ENCODE results near the gene TAF4.
A peak's percentile ranks its signal among the peaks of the same experiment; 100 is the strongest.
"Not testable (repeated sequence)": the region's sequence is repeated elsewhere in the genome, so short reads cannot be mapped to it uniquely, and the experiment has no call there.

Gene TAF4

GRCh38 chr20:62056975-62057374 lies 8.7 kb downstream of the TAF4 start:
- peak; percentile 51 for DNase-seq

- no peak for DNase-seq
Measured at GRCh38 chr20:62056377-62056776, 9.3 kb downstream of the TAF4 start.

GRCh38 chr20:62055862-62056115 lies 9.9 kb downstream of the TAF4 start:
- DNase-seq: not testable (repeated sequence)

GRCh38 chr20:62055106-62055861 lies 10.4 kb downstream of the TAF4 start:
- DNase-seq: no peak

GRCh38 chr20:62054451-62054953 lies 11.2 kb downstream of the TAF4 start:
- no peak for DNase-seq

GRCh38 chr20:62053465-62054196 lies 12.1 kb downstream of the TAF4 start:
- DNase-seq: no peak

GRCh38 chr20:62052842-62053464 lies 12.7 kb downstream of the TAF4 start:
- no peak for DNase-seq

GRCh38 chr20:62052336-62052841 lies 13.3 kb downstream of the TAF4 start:
- no peak for DNase-seq

- no peak for DNase-seq
Measured at GRCh38 chr20:62051546-62052255, 14.0 kb downstream of the TAF4 start.

GRCh38 chr20:62051144-62051543 lies 14.5 kb downstream of the TAF4 start:
- no peak for DNase-seq

- no peak for DNase-seq
Measured at GRCh38 chr20:62050166-62051120, 15.2 kb downstream of the TAF4 start.

- DNase-seq: no peak
Measured at GRCh38 chr20:62049342-62050165, 16.1 kb downstream of the TAF4 start.

- no peak for DNase-seq
Measured at GRCh38 chr20:62048821-62049291, 16.8 kb downstream of the TAF4 start.

- DNase-seq: no peak
Measured at GRCh38 chr20:62048346-62048761, 17.3 kb downstream of the TAF4 start.

- DNase-seq: no peak
Measured at GRCh38 chr20:62047666-62048345, 17.9 kb downstream of the TAF4 start.

- DNase-seq: no peak
Measured at GRCh38 chr20:62046431-62046830, 19.2 kb downstream of the TAF4 start.

- peak; percentile 14 for DNase-seq
Measured at GRCh38 chr20:62045529-62046285, 20.0 kb downstream of the TAF4 start.

- DNase-seq: no peak
Measured at GRCh38 chr20:62045118-62045517, 20.6 kb downstream of the TAF4 start.

GRCh38 chr20:62044631-62045030 lies 21.1 kb downstream of the TAF4 start:
- DNase-seq: no peak

All from MV-4-11 (cell line).